GM12891 (cell line): ENCODE measurements around the gene STK32B.

Source experiments
- DNase-seq: peaks from one replicate; pipeline ENCODE4 v3.0.0; 2011; ENCODE audit warnings: low spot score; ENCODE audit not compliant: insufficient read length
- FAIRE-seq: peaks from 2 replicates; lab custom pipeline; 2011; peaks lifted over from hg19 to GRCh38; lab: Jason Lieb, UNC
- PAX5 ChIP-seq: IDR thresholded peaks from 2 replicates; pipeline ENCODE4 v1.6.1; 2011; ENCODE audit warnings: low read length, moderate library complexity, mild to moderate bottlenecking; ENCODE audit not compliant: insufficient read depth, severe bottlenecking
- POLR2A ChIP-seq: IDR thresholded peaks from 2 replicates; pipeline ENCODE4 v1.6.1; 2011; ENCODE audit warnings: low read depth, low read length, control low read depth
- POLR2AphosphoS5 ChIP-seq: IDR thresholded peaks from 2 replicates; pipeline ENCODE4 v1.6.1; 2011; ENCODE audit warnings: low read depth, low read length, control low read depth
- POU2F2 ChIP-seq: IDR thresholded peaks from 2 replicates; pipeline ENCODE4 v1.6.1; 2011; ENCODE audit warnings: low read depth, mild to moderate bottlenecking, control low read depth, low read length, moderate library complexity
- SPI1 ChIP-seq: IDR thresholded peaks from 2 replicates; pipeline ENCODE4 v1.6.1; 2011; ENCODE audit warnings: low read depth, low read length, control low read depth
- TAF1 ChIP-seq: IDR thresholded peaks from 2 replicates; pipeline ENCODE4 v1.6.1; 2011; ENCODE audit warnings: low read depth, low read length, control low read depth

Gene STK32B

DNA sequence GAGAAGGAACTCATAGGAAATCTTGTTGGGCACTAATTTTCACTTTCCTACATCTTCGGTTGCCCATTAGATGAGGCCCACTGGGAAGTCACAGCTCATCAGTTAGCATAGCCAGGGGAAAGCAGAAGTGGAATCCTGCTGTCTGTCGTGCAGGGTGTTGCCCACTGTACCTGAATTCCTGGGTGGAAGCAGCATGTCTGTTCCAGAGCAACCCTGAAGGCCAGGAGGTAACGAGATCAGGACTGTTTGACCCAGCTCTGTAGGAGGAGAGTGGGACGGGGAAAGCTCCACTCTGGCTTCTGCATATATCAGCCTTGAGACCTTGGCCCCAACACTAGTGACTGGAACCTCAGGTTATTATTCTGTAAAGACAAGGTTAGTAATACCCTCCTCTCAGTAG lies 361.0 kb downstream of the STK32B start:
- TF ChIP-seq POLR2AphosphoS5 (no peak), POU2F2 (no peak), TAF1 (no peak), POLR2A (no peak), SPI1 (no peak), PAX5 (no peak)
- no peak for FAIRE-seq

DNA sequence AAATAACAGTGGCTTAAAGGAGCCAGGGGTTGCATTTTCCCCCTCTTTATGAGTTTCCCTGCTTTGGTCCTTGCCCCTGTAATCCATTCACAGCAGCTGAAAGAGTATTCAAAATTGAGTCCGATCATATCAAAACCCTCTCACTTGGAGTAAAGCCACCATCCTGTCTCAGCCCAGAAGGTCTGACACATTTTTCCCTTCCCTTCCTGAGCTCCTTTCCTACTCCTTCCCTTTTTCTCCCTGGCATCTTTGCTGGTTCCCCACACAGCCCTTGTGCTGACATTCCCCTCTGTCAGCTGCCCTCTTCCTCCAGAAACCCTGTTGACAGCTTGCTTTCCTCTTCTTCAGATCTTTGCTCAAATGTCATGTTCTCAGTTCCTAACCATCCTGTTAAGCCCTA lies 361.5 kb downstream of the STK32B start:
- DNase-seq (no peak), FAIRE-seq (no peak)
- TF ChIP-seq POLR2AphosphoS5 (no peak), POU2F2 (no peak), POLR2A (no peak), SPI1 (no peak), PAX5 (no peak), TAF1 (no peak)

More for the DNA sequence above, 361.0 kb downstream of the STK32B start:
- no peak for DNase-seq

DNA sequence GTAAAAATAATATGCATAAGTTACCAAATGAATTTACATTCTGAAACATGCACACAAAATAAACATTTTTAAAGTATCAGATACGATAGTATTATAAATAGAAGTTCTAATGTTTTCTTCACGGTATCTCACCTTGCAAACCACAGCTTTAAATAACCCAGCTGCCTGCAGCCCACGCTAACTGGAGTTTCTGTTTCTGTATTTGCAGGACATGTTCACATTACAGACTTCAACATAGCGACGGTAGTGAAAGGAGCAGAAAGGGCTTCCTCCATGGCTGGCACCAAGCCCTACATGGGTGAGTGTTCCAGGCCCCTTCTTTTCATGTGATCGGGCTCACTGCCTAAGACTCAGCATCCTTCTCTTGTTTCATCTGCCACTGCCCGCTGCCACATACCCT lies 365.4 kb downstream of the STK32B start:
- no peak for DNase-seq
- FAIRE-seq, result no peak
- no peak for TF ChIP-seq POU2F2
- no peak for TF ChIP-seq POLR2AphosphoS5
- TF ChIP-seq PAX5, result no peak
- no peak for TF ChIP-seq TAF1

DNA sequence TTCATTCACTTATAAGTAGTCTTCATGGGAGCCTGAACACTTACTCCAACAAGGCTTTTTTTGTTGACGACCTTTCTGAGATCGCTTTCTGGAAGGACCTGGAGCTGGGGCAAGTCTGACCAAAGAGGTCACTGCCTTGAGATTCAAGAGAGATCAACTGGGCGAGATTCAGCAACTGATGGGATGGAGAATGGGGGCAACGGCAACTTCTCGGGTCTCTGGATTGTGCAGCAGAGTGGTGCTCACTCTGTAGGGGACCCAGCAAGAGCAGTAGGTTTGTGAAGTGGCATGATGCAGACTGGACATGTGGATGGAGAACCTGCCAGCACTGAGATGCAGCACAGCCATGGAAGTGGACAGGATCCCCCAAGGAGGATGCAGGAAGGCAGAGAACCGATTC lies 369.0 kb downstream of the STK32B start:
- no peak for FAIRE-seq
- TF ChIP-seq PAX5 (no peak), SPI1 (no peak), TAF1 (no peak), POLR2A (no peak), POU2F2 (no peak), POLR2AphosphoS5 (no peak)
- DNase-seq, result no peak

DNA sequence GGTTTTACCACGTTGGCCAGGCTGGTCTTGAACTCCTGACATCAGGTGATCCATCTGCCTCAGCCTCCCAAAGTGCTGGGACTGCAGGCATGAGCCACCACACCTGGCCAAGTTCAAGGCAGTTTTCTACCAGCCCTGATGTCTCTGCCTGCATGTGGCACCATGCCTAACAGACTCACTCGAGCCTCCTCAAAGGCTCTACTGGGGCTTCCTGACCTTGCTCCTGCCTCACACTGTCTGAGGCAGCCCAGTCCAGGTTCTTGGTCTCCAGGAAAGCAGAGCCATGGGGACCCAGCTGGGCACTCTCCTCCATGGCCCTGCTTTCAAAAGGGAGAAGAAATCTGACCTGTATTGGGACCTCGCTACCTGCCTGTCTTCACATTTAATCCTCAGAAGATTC lies 370.1 kb downstream of the STK32B start:
- no peak for DNase-seq
- no peak for TF ChIP-seq POU2F2
- TF ChIP-seq POLR2AphosphoS5, result no peak
- TF ChIP-seq POLR2A, result no peak
- no peak for TF ChIP-seq SPI1
- TF ChIP-seq PAX5, result no peak
- TF ChIP-seq TAF1, result no peak
- FAIRE-seq, result no peak

DNA sequence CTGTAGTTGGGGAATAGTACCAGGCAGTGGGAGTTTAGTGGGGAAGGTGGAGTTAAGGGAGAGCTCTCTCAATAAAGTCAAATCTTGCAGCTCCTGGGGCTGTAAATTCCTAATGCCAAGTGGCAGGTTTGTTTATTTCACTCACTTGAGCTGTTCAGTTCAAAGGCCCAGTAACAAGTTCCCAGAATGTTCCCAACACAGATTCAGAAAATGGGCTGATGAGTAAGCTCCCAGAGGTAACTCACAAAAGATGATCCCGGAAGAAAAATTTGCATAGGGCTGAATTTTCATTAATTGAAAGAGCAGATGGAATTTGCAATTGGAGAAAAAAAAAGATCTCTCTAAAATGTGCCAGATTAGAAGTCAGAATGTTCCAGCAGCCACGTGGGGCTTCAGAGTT lies 370.9 kb downstream of the STK32B start:
- DNase-seq (no peak), FAIRE-seq (no peak)
- TF ChIP-seq POLR2AphosphoS5 (no peak), PAX5 (no peak), TAF1 (no peak), SPI1 (no peak), POLR2A (no peak), POU2F2 (no peak)

DNA sequence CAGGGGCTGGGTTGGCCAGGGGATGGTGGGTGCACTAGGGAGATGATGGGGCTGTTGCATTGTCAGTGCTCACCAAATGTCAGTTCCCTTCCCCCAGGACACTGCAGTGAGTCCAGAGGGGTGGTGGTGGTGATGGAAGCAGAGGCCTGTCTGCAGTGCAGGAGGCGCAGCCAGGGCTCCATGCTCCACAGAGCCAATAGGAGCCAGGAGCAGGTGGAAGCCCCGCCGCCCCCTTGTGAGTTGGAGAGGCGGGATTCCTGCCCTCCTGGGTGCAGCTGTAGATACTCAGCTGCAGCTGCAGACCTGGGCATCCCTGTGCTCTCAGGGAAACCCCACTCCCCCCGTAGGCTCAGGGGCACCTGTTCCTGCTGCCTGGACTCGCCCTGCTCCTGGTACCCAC lies 372.4 kb downstream of the STK32B start:
- no peak for FAIRE-seq
- no peak for DNase-seq
- TF ChIP-seq POLR2AphosphoS5 (no peak), PAX5 (no peak)

DNA sequence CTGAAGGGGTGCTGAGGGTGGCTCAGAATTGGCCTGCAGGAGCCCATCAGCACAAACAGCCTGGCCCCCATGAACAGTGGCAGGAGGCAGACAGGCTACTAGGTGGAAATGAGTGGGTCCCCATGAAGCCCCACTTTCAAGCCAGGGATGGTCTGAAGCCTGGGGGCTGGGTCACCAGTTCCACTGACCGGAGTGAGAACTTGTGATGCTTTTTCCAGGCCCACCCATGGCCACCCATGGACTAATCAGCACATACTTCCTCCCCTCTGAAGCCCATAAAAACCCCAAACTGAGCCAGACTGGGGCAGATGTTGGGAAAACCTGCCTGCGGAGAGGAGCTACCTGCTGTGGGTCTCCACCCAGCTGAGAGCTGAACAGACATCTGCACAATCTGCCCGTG lies 372.9 kb downstream of the STK32B start:
- FAIRE-seq (no peak), DNase-seq (no peak)
- TF ChIP-seq POLR2AphosphoS5, result no peak
- no peak for TF ChIP-seq POU2F2
- no peak for TF ChIP-seq TAF1
- no peak for TF ChIP-seq PAX5
- TF ChIP-seq POLR2A, result no peak
- TF ChIP-seq SPI1, result no peak

DNA sequence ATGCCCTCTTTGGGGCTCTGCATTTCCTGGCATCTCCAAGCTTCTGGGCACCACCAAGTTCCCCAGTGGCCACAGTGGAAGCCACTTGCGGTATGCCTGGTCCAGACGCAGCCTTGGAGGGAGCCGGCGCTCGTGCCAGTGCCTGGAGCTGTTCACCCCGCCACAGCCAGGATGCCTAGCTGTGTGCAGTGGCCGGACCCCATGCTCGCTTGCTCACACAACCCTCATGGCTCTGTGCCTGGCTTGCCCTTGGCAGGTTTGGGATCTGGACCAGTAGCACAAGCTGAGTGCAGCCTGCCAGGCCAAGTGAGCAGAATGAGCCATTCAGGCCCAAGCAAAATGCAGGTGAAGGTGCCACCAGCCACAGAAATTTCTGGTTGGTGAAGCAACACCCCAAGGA lies 373.6 kb downstream of the STK32B start:
- no peak for TF ChIP-seq POU2F2
- TF ChIP-seq TAF1, result no peak
- TF ChIP-seq SPI1, result no peak
- no peak for TF ChIP-seq PAX5
- no peak for TF ChIP-seq POLR2AphosphoS5
- no peak for TF ChIP-seq POLR2A
- FAIRE-seq (no peak), DNase-seq (no peak)

DNA sequence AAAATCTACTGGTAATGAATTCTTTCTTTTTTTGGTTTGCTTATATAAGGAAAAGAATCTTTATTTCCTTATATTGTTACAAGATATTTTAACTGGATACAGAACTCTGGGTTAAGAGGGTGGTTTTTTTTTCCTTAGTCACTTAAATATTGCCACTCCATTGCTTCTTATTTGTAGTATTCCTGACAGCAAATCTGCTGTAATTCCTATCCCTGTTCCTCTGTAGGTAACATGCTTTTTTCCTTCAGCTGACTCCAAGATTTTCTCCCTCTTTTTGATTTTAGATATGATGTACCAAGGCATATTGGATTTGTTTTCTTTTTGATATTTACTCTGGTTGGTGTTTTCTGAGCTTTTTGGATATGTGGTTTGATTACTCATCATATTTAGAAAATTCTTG lies 378.5 kb downstream of the STK32B start:
- DNase-seq (no peak), FAIRE-seq (no peak)
- TF ChIP-seq POU2F2, result no peak
- no peak for TF ChIP-seq SPI1
- TF ChIP-seq PAX5, result no peak
- no peak for TF ChIP-seq POLR2AphosphoS5
- TF ChIP-seq POLR2A, result no peak
- TF ChIP-seq TAF1, result no peak
